Endothelial cell (in vitro differentiated cells): Measurements from ENCODE around the gene DNPH1. TPM values are rescaled to one million over a fixed set of nuclear protein-coding genes. Genes with fewer than 3 reads are reported as not detected.

Experiments used
- DNase-seq: peaks from one replicate; pipeline ENCODE4 v3.0.0; 2021; ENCODE audit warnings: low spot score
- H3K27ac Mint-ChIP-seq: one replicate; pipeline ENCODE4 v1.8.0; 2021; ENCODE audit warnings: mixed read lengths, inconsistent platforms; ENCODE audit not compliant: unreplicated experiment
- H3K27me3 Mint-ChIP-seq: one replicate; pipeline ENCODE4 v1.8.0; 2021; ENCODE audit warnings: mild to moderate bottlenecking, moderate library complexity, mixed read lengths, inconsistent platforms; ENCODE audit not compliant: unreplicated experiment
- H3K36me3 Mint-ChIP-seq: one replicate; pipeline ENCODE4 v1.8.0; 2021; ENCODE audit warnings: mild to moderate bottlenecking, low read depth, mixed read lengths, inconsistent platforms; ENCODE audit not compliant: unreplicated experiment
- H3K4me1 Mint-ChIP-seq: one replicate; pipeline ENCODE4 v1.8.0; 2021; ENCODE audit warnings: mild to moderate bottlenecking, mixed read lengths, inconsistent platforms; ENCODE audit not compliant: unreplicated experiment
- H3K4me3 Mint-ChIP-seq: one replicate; pipeline ENCODE4 v1.8.0; 2021; ENCODE audit warnings: mild to moderate bottlenecking, mixed read lengths, inconsistent platforms; ENCODE audit not compliant: unreplicated experiment
- H3K9me3 Mint-ChIP-seq: one replicate; pipeline ENCODE4 v1.8.0; 2021; ENCODE audit warnings: mixed read lengths, inconsistent platforms; ENCODE audit not compliant: unreplicated experiment
- total RNA-seq: library from RNA; stranded (reverse); fragmentation: NEBNext Ultra II Directional; extraction: Animal tissue kit (Norgen Biotek cat#: 25700); gene quantifications from one replicate; pipeline ENCODE4 v1.2.1, GENCODE V29; 2021; ENCODE audit not compliant: unreplicated experiment
- TF ChIP-seq, protein P1 (sequence below): fragments of 200-600 bp; sonication (generic); IDR thresholded peaks from one replicate; pipeline ENCODE4 v1.5.0; 2021; ENCODE audit warnings: antibody characterized with exemption; ENCODE audit not compliant: unreplicated experiment

DNPH1 gene
- total RNA-seq, 1 donor from 2014 or later: 4.5 TPM

DNA sequence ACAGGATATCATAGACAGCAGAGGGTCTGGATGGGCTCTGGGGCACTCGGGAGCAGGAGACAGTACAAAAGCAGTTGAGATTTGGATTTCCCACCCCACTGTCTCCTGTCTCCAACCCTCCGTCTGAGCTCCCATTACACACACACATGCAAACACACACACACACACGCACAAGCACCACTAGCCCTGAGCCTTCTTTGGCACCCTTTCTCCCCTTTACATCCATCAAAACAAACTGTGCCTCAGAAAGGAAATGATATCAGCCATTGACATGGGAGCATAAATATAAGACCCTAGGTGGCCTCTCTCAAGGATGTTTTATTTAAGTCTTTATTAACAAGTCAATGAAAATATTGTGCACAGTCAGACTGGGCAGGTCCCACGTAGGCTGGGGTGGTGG is 31.5 kb upstream of the DNPH1 start:
- TF ChIP-seq, protein P1, sequence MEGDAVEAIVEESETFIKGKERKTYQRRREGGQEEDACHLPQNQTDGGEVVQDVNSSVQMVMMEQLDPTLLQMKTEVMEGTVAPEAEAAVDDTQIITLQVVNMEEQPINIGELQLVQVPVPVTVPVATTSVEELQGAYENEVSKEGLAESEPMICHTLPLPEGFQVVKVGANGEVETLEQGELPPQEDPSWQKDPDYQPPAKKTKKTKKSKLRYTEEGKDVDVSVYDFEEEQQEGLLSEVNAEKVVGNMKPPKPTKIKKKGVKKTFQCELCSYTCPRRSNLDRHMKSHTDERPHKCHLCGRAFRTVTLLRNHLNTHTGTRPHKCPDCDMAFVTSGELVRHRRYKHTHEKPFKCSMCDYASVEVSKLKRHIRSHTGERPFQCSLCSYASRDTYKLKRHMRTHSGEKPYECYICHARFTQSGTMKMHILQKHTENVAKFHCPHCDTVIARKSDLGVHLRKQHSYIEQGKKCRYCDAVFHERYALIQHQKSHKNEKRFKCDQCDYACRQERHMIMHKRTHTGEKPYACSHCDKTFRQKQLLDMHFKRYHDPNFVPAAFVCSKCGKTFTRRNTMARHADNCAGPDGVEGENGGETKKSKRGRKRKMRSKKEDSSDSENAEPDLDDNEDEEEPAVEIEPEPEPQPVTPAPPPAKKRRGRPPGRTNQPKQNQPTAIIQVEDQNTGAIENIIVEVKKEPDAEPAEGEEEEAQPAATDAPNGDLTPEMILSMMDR: no peak
- Mint-ChIP-seq H3K27me3 (peaks cover 12% of the 10 kb centered on the region), H3K36me3 (no peaks in the 10 kb centered on the region), H3K9me3 (no peaks in the 10 kb centered on the region), H3K4me1 (peaks cover 8% of the 10 kb centered on the region), H3K27ac (no peak overlapping the region), H3K4me3 (no peak overlapping the region)
- DNase-seq: no peak

- DNase-seq: no peak
- Mint-ChIP-seq H3K36me3 (no peaks in the 10 kb centered on the region), H3K27ac (no peak overlapping the region), H3K4me1 (peaks cover 8% of the 10 kb centered on the region), H3K4me3 (no peak overlapping the region), H3K9me3 (no peaks in the 10 kb centered on the region), H3K27me3 (peaks cover 11% of the 10 kb centered on the region)
- TF ChIP-seq, protein P1: no peak
Observed at GRCh38 chr6:43258807-43259686, 29.8 kb upstream of the DNPH1 start.

DNA sequence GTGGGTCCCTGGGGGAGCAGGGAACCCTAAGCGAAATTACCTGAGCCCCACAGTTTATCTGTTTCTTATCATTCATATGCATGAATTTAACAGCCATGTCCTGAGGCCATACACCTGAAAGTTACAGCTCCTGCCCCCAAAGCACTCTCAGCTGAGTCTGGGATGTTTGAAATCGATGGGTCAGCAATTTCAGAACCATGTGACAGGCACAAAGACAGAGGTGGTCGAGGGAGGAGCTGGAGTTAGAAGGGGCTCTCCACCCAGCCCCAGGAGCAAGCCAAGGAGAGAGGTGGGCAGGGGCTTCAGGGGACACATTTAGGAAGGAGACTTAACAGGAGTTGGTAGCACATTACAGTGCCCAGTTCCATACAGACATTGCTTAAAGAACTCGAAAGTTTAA is 28.9 kb upstream of the DNPH1 start:
- Mint-ChIP-seq H3K27ac (peak overlapping the region; percentile 61), H3K4me3 (no peak overlapping the region), H3K9me3 (no peaks in the 10 kb centered on the region), H3K27me3 (peaks cover 7% of the 10 kb centered on the region), H3K4me1 (peaks cover 8% of the 10 kb centered on the region), H3K36me3 (no peaks in the 10 kb centered on the region)
- DNase-seq: no peak
- TF ChIP-seq, protein P1: no peak

- H3K36me3 Mint-ChIP-seq: no peaks in the 10 kb centered on the region
- peak overlapping the region; percentile 61 for H3K27ac Mint-ChIP-seq
Observed at GRCh38 chr6:43257367-43258145, 28.3 kb upstream of the DNPH1 start.

More at GRCh38 chr6:43257367-43258145, 28.3 kb upstream of the DNPH1 start:
- H3K27me3 Mint-ChIP-seq: peaks cover 9% of the 10 kb centered on the region
- H3K4me3 Mint-ChIP-seq: no peak overlapping the region
- TF ChIP-seq, protein P1: no peak
- no peaks in the 10 kb centered on the region for H3K9me3 Mint-ChIP-seq
- no peak for DNase-seq
- H3K4me1 Mint-ChIP-seq: peaks cover 8% of the 10 kb centered on the region
